Erythroblast (primary cell): ENCODE results near the gene DNAH17.

Source experiments
- GATA1 ChIP-seq: IDR thresholded peaks from 2 replicates; pipeline ENCODE4 v1.6.1; 2011; ENCODE audit warnings: low read depth, mild to moderate bottlenecking, control low read depth, low read length, moderate library complexity
- POLR2A ChIP-seq: IDR thresholded peaks from 2 replicates; pipeline ENCODE4 v1.6.1; 2011; ENCODE audit warnings: mild to moderate bottlenecking, low read length

GRCh38 chr17:78460176-78460675 lies 117.0 kb downstream of the DNAH17 start:
- TF ChIP-seq POLR2A (no peak), GATA1 (no peak)
